Prostate gland (tissue), 2 donors: Measurements from ENCODE around the gene SNX18.

Experiments
- CTCF ChIP-seq, 4 experiments: fragments of 200-600 bp in 2 of 4; fragments of 450-650 bp in 2 of 4; sonication (generic) in 2 of 4; IDR thresholded peaks; 1 replicate in 3 of 4; 2 replicates in 1 of 4; pipeline ENCODE4 v1.5.1; 2016 to 2019; ENCODE audit warnings: antibody characterized with exemption in 4 of 4, mild to moderate bottlenecking in 2 of 4, moderate library complexity in 2 of 4
- POLR2A ChIP-seq: fragments of 450-650 bp; IDR thresholded peaks from one replicate; pipeline ENCODE4 v1.6.1; 2016; ENCODE audit warnings: antibody characterized with exemption, mild to moderate bottlenecking

- TF ChIP-seq CTCF (IDR thresholded peaks at IDR 0.05) (no peak), POLR2A (no peak)
These were observed 38.6 kb downstream of the SNX18 start for GRCh38 chr5:54556141-54556540.
